DOHH2 (cell line): ENCODE data around the gene DES.

Source experiments
- H3F3A ChIP-seq: fragments of 200-600 bp; sonication (generic), shearing (Covaris generic); 2 replicates; pipeline ENCODE4 v1.6.0; 2016; ENCODE audit warnings: antibody characterized with exemption, mild to moderate bottlenecking; ENCODE audit not compliant: control insufficient read depth, insufficient read depth
- H3K27ac ChIP-seq: fragments of 200-600 bp; sonication (generic); 2 replicates; pipeline ENCODE4 v1.5.1; 2014; ENCODE audit warnings: low read depth, mild to moderate bottlenecking, low read length, moderate library complexity
- H3K27me3 ChIP-seq: fragments of 200-600 bp; sonication (generic); 2 replicates; pipeline ENCODE4 v1.6.1; 2014; ENCODE audit warnings: mild to moderate bottlenecking, low read length, mixed read lengths; ENCODE audit not compliant: control insufficient read depth
- H3K36me3 ChIP-seq: fragments of 200-600 bp; sonication (generic); 2 replicates; pipeline ENCODE4 v1.6.1; 2014; ENCODE audit warnings: mild to moderate bottlenecking, low read length, moderate library complexity, mixed read lengths; ENCODE audit not compliant: control insufficient read depth
- H3K4me1 ChIP-seq: fragments of 200-600 bp; sonication (generic); 2 replicates; pipeline ENCODE4 v1.6.1; 2014; ENCODE audit warnings: mild to moderate bottlenecking, low read length, mixed read lengths; ENCODE audit not compliant: control insufficient read depth
- H3K4me2 ChIP-seq: fragments of 200-600 bp; sonication (generic); 2 replicates; pipeline ENCODE4 v1.6.0; 2014; ENCODE audit warnings: mild to moderate bottlenecking, low read length, moderate library complexity
- H3K4me3 ChIP-seq: fragments of 200-600 bp; sonication (generic); 2 replicates; pipeline ENCODE4 v1.5.1; 2014; ENCODE audit warnings: mild to moderate bottlenecking, low read length, mixed read lengths
- H3K79me2 ChIP-seq: fragments of 200-600 bp; sonication (generic); 2 replicates; pipeline ENCODE4 v1.6.1; 2014; ENCODE audit warnings: mild to moderate bottlenecking, low read length, mixed read lengths; ENCODE audit not compliant: control insufficient read depth
- H3K9me2 ChIP-seq: fragments of 200-600 bp; sonication (generic); replicated peaks from 2 replicates; pipeline ENCODE4 v1.6.1; 2014; ENCODE audit warnings: mild to moderate bottlenecking, low read length, mixed read lengths; ENCODE audit not compliant: control insufficient read depth
- H3K9me3 ChIP-seq: fragments of 200-600 bp; sonication (generic); 2 replicates; pipeline ENCODE4 v1.6.1; 2014; ENCODE audit warnings: antibody characterized with exemption, low read length, mixed read lengths; ENCODE audit not compliant: control insufficient read depth, insufficient read depth
- H4K20me1 ChIP-seq: fragments of 200-600 bp; sonication (generic); 2 replicates; pipeline ENCODE4 v1.6.0; 2014; ENCODE audit warnings: low read depth, mild to moderate bottlenecking, antibody characterized with exemption, low read length, moderate library complexity; ENCODE audit not compliant: control insufficient read depth, insufficient read depth
- CTCF ChIP-seq: fragments of 200-600 bp; sonication (generic); IDR thresholded peaks from one replicate; pipeline ENCODE4 v1.5.1; 2014; ENCODE audit warnings: antibody characterized with exemption, mild to moderate bottlenecking, low read depth, low read length; ENCODE audit not compliant: poor library complexity, severe bottlenecking
- EZH2phosphoT487 ChIP-seq: fragments of 200-600 bp; sonication (generic); IDR thresholded peaks from 2 replicates; pipeline ENCODE4 v1.6.1; 2017; ENCODE audit warnings: borderline replicate concordance, mild to moderate bottlenecking, antibody characterized with exemption, low read length, moderate library complexity, mixed read lengths

DES gene

GRCh38 chr2:219403861-219404260 lies 14.3 kb upstream of the DES start:
- H3K4me3 ChIP-seq, result no peak overlapping the region
- H3K9me3 ChIP-seq, result no peaks in the 10 kb centered on the region
- 0 out of 2 replicates have a peak, but pooled peaks cover 3% of the 10 kb centered on the region for H3K27me3 ChIP-seq
- no peaks in the 10 kb centered on the region for H3K4me1 ChIP-seq
- H3F3A ChIP-seq, result no peaks in the 10 kb centered on the region
- no peaks in the 10 kb centered on the region for H3K79me2 ChIP-seq
- no peak overlapping the region for H3K27ac ChIP-seq
- H3K36me3 ChIP-seq, result no peaks in the 10 kb centered on the region
- H3K9me2 ChIP-seq, result no peaks in the 10 kb centered on the region
- TF ChIP-seq EZH2phosphoT487 (no peak), CTCF (no peak)
- H4K20me1 ChIP-seq, result no peaks in the 10 kb centered on the region
- H3K4me2 ChIP-seq, result no peak overlapping the region

GRCh38 chr2:219404291-219404910 lies 13.8 kb upstream of the DES start:
- Histone ChIP-seq H3K9me2 (no peaks in the 10 kb centered on the region), H3K79me2 (no peaks in the 10 kb centered on the region), H3F3A (no peaks in the 10 kb centered on the region), H3K4me3 (no peak overlapping the region), H3K4me1 (no peaks in the 10 kb centered on the region), H4K20me1 (no peaks in the 10 kb centered on the region), H3K36me3 (no peaks in the 10 kb centered on the region), H3K9me3 (no peaks in the 10 kb centered on the region), H3K27me3 (0 out of 2 replicates have a peak, but pooled peaks cover 3% of the 10 kb centered on the region), H3K27ac (no peak overlapping the region), H3K4me2 (no peak overlapping the region)
- TF ChIP-seq CTCF (no peak), EZH2phosphoT487 (no peak)

GRCh38 chr2:219404954-219405353 lies 13.2 kb upstream of the DES start:
- no peaks in the 10 kb centered on the region for H3K9me2 ChIP-seq

More at GRCh38 chr2:219404954-219405353, 13.2 kb upstream of the DES start:
- Histone ChIP-seq H3F3A (no peaks in the 10 kb centered on the region), H3K9me3 (no peaks in the 10 kb centered on the region), H3K27ac (no peak overlapping the region), H3K36me3 (no peaks in the 10 kb centered on the region), H3K4me2 (no peak overlapping the region), H4K20me1 (no peaks in the 10 kb centered on the region), H3K79me2 (no peaks in the 10 kb centered on the region), H3K27me3 (0 out of 2 replicates have a peak, but pooled peaks cover 3% of the 10 kb centered on the region), H3K4me1 (no peaks in the 10 kb centered on the region), H3K4me3 (no peak overlapping the region)
- TF ChIP-seq EZH2phosphoT487 (no peak), CTCF (no peak)
